Inflammatory macrophage (primary cell): ENCODE data around the gene CBFB.
A peak's percentile ranks its signal among the peaks of the same experiment; 100 is the strongest.

Experiments used
- DNase-seq, 2 donors: peaks; one replicate each; pipeline ENCODE4 v3.0.0-alpha.2; 2020 to 2022

The CBFB gene

GRCh38 chr16:67016681-67017420 lies 12.1 kb upstream of the CBFB start:
- DNase-seq = no peak

- DNase-seq = no peak
These were observed 11.6 kb upstream of the CBFB start for GRCh38 chr16:67017421-67017750.

DNA sequence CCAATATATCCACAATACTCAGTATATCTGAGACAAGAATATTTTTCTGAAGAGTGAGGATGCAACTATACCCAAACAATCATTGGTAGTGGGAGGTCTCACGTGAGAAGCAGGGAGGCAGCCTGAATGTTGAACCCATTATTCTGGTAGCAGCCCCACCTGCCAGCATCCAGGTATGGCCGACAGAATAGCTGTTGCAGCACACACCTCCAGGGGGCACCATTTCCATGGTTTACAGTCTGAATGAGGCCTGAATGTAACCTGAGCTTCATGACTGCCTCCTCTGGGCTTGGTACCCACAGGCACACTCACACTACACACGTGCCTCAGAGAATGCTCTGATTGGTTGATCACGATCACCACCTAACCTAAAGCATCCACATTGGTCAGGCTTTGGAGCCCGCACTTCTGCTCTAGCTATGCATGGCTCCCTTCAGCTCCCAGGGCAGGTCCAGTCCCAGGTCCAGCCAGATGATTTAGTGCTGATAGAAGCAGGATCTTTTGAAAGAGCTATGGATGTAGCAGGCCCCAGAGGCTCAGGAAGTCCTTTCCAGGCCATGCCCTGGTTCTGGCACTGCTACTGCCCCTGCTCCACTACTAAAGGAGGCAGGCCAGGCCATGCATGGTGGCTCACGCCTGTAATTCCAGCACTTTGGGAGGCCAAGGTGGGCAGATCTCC lies 11.0 kb upstream of the CBFB start:
- peak; percentile 64 to 76 for DNase-seq

DNA sequence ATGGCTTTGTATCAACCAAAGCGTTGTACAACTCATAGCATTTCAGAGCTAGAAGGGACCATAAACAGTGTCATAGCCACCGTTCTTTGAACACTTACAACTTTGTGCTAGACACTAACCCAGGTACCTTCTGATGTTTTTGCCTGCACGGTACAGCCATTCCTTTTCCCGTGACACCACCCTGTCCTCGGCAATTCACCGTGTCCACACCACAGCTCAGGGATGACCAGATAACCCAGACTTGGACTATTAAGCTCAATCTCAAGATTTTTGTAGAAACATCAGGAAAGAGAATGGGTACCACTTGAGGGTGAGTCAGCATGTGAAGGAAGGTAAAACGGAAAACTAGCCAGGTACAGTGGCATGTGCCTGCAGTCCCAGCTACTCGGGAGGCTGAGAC lies 9.8 kb upstream of the CBFB start:
- DNase-seq = no peak

DNA sequence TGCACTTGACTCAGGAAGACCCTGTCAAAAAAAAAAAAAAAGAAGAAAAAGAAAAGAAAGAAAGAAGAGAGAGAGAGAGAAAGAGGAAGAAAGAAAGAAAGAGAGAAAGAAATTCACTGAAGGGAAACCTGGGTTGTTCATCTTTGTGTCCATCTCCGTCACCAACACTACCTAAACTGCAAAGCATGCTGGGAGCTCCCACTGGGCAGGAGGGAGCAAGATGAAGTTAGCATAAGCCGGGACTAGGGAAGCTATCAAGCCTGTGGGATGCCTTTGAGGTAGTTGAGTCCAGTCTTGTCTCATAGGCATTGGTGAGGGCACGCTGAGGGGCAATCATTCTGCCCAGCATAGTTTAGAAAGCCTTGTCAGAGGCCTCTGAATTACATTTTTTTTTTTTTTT lies 7.6 kb upstream of the CBFB start:
- no peak for DNase-seq

DNA sequence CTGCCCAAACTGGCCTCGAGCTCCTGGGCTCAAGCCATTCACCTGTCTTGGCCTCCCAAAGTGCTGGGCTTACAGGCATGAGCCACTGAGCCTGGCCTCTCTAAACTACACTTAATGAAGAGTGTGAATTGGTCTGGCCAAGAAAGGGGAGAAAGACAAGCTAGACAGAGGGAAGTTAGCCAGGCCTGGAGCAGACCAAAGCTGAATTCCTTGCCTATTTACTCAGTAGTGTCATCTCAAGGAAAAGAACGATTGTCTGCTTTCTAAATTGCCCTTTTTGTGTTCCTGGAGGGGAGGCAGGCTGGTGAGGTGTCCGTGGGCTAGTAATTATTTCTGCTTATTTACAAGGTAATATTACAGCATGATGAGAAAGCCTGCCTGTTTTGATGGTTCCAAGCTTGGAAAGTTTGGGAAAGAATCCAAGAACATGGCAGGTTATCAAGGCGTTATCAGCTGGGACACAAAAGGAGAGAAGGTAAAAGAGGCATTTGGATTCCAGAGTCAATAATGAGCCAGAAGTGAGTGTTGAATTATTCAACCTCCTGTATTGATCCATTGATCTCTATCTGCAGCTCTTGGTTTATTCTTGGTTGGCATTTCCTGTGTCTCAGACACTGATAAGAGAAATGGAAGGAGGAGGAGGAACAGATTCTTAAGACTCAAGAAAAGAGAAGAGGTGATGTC lies 6.3 kb upstream of the CBFB start:
- no peak for DNase-seq

- no peak for DNase-seq
These were observed 5.3 kb upstream of the CBFB start for GRCh38 chr16:67023689-67024088.

GRCh38 chr16:67024384-67025209 lies 4.4 kb upstream of the CBFB start:
- DNase-seq = no peak

DNA sequence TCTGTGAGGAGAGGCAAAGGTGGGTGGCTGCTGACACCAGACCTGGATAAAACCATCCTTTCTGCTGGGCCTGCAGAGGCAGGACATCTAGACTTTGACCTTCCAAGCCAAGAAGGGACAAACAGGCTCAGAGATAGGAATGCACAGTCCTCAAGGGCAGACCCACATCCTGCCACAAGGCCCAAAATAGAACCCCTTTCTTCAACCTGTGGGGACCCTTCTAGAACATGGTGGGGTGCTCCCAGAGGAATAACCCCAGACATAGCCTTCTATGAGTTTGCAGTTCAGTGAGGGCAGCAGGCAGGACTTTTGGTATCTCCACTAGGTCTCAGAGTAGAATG lies 3.8 kb upstream of the CBFB start:
- DNase-seq = no peak

DNA sequence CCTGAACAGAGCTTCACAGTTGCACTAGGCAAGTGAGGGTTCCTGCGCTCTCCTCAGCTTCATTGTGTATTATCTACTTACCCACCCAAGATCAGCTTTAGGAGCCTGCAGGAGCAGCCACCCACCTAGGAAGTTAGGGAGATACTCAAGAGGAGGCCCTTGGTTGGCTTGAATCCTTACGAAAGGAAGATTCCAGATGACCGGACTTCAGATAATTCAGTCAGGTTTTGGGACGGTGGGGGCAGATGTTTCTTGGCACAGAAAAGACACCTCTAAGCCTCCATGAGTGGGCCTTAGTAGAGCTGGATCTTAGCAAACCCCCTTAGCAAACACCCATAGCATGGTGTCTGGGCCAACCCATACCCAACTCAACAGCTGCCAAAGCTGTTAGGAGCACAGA lies 2.4 kb upstream of the CBFB start:
- no peak for DNase-seq

- DNase-seq = no peak
These were observed 1.9 kb upstream of the CBFB start for GRCh38 chr16:67027046-67027445.

- DNase-seq = no peak
These were observed 718 bp upstream of the CBFB start for GRCh38 chr16:67028167-67028695.

DNA sequence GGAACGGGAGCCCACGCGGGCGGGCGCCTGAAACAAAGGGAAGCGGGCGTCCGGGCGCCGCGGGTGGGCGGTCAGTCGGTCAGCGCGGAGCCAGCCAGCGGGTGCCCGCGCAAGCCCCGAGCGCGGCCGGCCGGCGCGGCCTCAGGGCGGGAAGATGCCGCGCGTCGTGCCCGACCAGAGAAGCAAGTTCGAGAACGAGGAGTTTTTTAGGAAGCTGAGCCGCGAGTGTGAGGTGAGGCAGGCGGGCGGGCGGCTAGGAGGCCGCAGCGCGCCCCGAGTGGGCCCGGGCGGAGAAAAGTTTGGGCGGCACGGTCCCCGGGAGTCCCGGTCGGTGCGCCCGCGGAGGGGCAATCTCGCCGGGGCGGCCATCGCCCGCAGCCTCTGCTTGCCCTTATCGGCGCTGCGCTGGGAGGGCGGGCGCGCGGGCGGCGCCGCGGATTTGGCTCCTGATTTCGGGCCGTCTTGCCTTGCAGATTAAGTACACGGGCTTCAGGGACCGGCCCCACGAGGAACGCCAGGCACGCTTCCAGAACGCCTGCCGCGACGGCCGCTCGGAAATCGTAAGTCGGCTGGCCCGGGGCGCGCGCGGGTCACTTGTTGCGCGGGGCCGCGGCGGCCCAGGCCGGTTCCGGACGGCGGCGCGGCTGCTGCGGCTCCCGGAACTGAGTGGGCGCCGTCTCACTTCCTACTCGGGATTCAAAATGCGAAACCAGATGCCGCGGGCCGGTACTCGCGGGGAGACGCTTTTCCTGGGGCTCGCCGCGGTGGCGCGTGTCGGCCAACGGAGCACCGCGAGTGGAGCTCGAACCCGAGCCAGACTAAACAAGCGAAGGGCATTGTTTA lies 526 bp downstream of the CBFB start:
- DNase-seq = peak; percentile 64 to 84

GRCh38 chr16:67030221-67030962 lies 1.4 kb downstream of the CBFB start:
- peak in 1 of 2 donors; percentile 22 for DNase-seq

GRCh38 chr16:67034487-67034886 lies 5.5 kb downstream of the CBFB start:
- DNase-seq = no peak

DNA sequence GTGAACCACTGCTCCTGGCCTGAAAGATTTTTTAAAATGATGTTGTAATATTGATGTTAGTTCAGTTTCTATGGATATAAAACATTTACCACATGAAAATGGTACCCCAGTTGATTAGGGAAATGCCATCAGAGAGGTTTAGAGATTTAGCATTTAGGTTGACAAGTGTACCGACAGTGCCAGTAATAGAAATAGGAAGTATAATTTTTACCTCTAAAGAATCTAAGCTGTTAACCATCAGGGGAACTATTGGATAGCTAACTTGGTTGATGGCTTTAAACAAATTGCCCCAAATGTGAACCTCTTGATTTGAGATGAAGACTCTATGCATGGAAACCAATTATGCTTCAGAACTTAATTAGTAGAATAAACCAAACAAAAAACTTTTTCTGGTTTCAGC lies 6.4 kb downstream of the CBFB start:
- DNase-seq = no peak

DNA sequence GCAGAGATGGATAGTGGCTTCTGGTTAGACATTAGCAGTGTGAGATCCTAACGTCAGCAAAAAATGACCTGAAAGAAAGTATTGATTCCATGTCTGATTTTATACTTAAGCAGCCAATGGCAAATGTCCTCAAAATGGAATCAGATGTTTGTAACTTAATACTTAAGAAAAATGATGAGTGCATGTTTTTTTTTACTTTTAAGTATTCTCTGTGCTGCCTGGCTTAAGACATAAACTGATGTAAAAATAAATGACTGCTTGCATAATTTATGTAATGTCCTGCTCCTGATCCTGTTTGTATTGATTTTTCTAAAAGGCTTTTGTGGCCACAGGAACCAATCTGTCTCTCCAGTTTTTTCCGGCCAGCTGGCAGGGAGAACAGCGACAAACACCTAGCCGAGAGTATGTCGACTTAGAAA lies 7.4 kb downstream of the CBFB start:
- DNase-seq = no peak

DNA sequence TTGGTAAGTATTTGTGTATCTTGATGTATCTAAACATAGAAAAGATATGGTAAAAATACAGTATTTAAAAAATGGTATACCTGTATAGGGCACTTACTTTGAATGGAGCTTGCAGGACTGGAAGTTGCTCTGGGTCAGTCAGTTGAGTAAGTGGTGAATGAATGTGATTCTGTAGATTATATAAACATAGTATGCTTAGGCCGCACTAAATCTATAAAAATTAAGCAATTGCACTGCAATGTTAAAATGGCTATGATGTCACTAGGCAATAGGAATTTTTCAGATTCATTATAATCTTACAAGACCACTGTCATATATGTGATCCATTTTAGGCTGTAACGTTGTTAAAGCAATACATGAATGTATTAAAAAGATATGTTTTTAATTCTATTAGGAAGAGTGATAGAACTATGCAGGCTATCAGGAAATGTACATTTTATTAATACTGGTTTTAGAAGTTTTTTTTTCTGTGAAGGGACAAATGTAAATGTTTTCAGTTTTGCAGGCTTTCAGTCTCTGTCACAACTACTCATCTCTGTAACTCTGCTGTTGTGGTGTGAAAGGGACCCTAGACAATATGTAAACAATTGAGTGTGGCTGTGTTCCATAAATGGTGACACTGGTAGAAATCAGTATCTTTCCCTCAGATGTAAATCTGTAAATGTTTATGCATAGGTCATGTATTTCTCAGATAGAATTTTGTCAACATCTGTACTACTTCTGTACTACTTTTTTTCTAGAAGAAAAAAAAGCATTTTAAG lies 10.5 kb downstream of the CBFB start:
- no peak for DNase-seq

- peak; percentile 38 to 70 for DNase-seq
These were observed 11.2 kb downstream of the CBFB start for GRCh38 chr16:67040166-67040565.

DNA sequence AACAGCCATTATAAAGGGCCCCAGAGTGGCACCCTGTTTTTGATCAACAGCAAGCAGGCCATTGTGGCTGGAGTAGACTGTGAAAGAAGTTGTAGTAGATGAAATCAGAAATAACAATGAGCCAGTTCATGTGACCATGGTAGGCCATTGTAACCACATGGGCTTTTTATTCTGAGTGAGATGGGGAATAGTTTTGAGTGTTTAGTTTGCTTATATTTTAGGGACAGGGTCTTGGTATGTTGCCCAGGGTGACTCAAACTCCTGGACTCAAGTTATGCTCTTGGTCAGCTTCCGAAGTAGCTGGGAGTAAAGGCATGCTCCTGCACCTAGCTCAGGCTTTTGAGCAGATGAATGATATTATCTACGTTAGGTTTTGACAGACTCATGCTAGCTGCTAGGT lies 12.0 kb downstream of the CBFB start:
- no peak for DNase-seq
